Activated effector memory CD4-positive, alpha-beta T cell treated with anti-CD3 and anti-CD28 coated beads, Interleukin-2, amount 50 U/mL, for 16 hours (primary cell): ENCODE measurements around the gene INKA2.
A peak's percentile ranks its signal among the peaks of the same experiment; 100 is the strongest.
"Not testable (repeated sequence)": the region's sequence is repeated elsewhere in the genome, so short reads cannot be mapped to it uniquely, and the experiment has no call there.

ENCODE experiments used
- DNase-seq: peaks from one replicate; pipeline ENCODE4 v3.0.0-alpha.2; 2020

The INKA2 gene

GRCh38 chr1:111749628-111750027 is 10.4 kb upstream of the INKA2 start:
- no peak for DNase-seq

GRCh38 chr1:111747947-111748346 is 8.8 kb upstream of the INKA2 start:
- no peak for DNase-seq

GRCh38 chr1:111747282-111747734 is 8.1 kb upstream of the INKA2 start:
- DNase-seq, result peak; percentile 79

GRCh38 chr1:111746614-111746999 is 7.4 kb upstream of the INKA2 start:
- no peak for DNase-seq

GRCh38 chr1:111745675-111746613 is 6.7 kb upstream of the INKA2 start:
- no peak for DNase-seq

- DNase-seq, result no peak
Observed at GRCh38 chr1:111743679-111744101, 4.5 kb upstream of the INKA2 start.

GRCh38 chr1:111742938-111743549 is 3.8 kb upstream of the INKA2 start:
- DNase-seq, result no peak

GRCh38 chr1:111742292-111742691 is 3.1 kb upstream of the INKA2 start:
- not testable (repeated sequence) for DNase-seq

GRCh38 chr1:111739925-111740765 is 950 bp upstream of the INKA2 start:
- DNase-seq, result no peak

- peak; percentile 77 for DNase-seq
Observed at GRCh38 chr1:111738436-111739193, 580 bp downstream of the INKA2 start.

GRCh38 chr1:111738133-111738435 is 1.1 kb downstream of the INKA2 start:
- DNase-seq, result no peak

- peak; percentile 25 for DNase-seq
Observed at GRCh38 chr1:111737216-111738132, 1.7 kb downstream of the INKA2 start.

- DNase-seq, result peak; percentile 39
Observed at GRCh38 chr1:111736548-111737215, 2.5 kb downstream of the INKA2 start.

- DNase-seq, result peak; percentile 31
Observed at GRCh38 chr1:111735858-111736544, 3.2 kb downstream of the INKA2 start.

GRCh38 chr1:111735321-111735720 is 3.9 kb downstream of the INKA2 start:
- no peak for DNase-seq

GRCh38 chr1:111734856-111735255 is 4.3 kb downstream of the INKA2 start:
- DNase-seq, result no peak

GRCh38 chr1:111734426-111734825 is 4.8 kb downstream of the INKA2 start:
- peak; percentile 14 for DNase-seq

GRCh38 chr1:111733992-111734341 is 5.2 kb downstream of the INKA2 start:
- no peak for DNase-seq

- DNase-seq, result peak; percentile 56
Observed at GRCh38 chr1:111733183-111733991, 5.8 kb downstream of the INKA2 start.
